GM04503 (cell line): ENCODE measurements around the gene ZMYM3.

ENCODE experiments used
- DNase-seq: peaks from one replicate; pipeline ENCODE4 v3.0.0-alpha.2; 2012; ENCODE audit warnings: low read depth

ZMYM3 gene

DNA sequence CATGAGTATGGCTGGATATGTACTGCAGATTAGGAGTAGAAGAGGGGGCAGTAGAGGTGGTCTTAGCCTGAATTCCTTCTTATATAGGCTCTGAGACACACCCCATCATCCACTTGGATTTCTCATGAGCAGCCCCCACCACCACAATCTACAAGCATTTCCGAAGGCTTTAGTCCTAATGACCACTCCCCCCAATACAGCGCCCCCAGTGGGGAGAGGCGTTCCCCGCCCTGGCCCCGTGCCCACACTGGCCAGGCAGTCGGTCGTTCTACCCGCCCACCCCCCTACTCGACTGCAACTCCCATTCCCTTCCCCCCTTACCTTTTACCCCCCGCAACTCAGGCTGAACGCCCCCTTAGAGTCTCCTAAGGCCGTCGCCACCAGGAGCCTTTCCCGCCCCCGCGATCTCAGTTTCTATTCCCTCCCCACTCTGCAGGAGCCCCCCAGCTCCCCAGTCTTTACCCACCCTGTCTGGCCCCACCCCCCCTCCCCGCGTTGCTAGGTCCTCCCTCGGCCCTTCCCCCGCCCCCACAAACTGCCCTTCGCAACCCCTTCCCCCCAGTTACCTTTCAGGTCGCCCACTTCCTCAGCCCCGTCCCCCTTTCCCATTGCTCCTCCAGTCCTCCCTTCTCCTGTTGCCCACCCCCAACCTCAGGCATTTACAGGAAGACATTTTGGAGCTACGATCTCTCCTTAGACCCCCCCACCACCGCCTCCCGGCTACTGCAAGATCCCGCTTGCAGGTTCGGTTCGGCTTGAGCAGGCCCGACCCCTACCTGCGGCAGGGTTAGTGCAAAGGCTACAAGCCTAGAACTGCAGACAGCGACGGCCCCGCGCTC is 468 bp downstream of the ZMYM3 start:
- DNase-seq, result no peak

DNA sequence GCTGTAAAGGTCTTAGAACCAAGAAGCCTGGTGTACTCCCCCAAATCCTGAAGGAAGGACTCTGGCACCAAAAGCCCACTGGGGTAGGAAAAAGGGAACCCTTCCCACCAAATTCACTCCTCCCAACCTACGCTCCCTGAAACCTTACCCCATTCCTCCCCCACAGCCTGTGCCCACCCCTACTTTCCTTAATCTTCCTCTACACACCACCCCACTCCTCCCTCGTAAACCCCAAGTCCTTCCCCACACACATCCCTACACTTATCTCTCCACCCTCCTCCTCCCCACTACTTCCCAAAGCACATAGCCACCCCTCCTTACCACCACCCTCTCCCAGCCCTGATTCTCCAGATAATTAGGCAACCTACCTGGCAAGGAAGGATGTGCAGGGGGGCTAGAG is 1.7 kb downstream of the ZMYM3 start:
- DNase-seq, result no peak

DNA sequence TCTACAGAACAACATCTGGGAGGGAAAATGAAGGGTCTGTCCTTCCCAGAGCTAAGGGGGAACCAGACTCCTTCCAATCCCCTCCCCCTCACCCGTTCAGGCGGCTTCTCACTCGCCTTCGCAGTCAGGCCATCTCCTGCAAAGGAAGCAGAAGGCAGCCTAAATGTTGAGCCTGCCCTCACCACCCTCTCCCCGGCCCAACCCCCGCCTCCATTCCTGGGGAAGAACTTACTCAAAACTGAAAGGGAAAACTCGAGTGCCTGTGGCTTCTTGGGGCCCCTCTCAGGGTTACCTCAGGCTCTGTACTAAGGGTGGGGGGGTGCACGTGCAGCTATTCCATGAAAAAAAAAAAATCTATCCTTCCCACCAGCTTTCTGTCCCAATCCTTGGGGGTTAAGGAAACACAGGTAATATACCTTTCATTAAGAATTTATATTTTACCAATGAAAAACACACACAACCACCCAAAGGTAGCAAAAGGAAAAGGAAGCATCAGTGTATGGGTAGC is 2.4 kb downstream of the ZMYM3 start:
- no peak for DNase-seq

DNA sequence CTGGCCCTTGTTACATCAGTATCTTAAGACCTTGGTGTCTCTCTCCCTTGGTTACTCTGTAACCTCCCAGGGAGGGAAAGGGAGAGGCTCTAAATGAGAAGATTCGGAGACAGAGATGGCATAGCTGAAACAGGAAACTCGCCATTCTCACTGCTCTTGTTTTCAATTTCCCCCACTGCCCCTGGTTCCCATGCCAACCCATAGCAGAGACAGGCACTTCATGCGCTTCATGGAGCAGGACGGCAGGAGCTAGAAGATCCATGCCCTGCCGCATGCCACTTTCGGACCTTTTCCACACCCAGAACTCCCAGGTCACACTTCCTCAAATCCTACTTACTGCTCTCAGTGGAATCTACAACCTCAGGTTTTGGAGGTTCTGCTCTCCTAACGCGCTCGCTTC is 3.1 kb downstream of the ZMYM3 start:
- DNase-seq, result no peak

DNA sequence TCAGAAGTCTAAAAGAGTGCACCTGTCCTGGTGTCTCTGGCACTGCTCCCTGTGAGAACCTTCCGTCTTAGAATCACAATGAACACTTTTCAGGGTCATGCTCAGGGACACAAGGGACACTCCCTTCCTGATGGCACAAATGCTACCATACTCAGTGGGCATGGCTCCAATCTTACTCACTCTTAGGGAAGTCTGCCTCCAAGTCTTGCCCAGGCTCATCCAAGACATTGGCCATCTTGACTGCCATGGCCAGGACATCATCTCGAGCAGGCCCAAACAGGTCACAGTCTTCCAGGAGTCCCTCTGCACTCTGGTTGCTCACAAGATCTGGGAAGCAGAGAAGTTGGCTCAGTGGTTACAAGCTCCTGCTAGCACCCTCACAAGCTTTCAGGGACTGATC is 8.8 kb downstream of the ZMYM3 start:
- no peak for DNase-seq

DNA sequence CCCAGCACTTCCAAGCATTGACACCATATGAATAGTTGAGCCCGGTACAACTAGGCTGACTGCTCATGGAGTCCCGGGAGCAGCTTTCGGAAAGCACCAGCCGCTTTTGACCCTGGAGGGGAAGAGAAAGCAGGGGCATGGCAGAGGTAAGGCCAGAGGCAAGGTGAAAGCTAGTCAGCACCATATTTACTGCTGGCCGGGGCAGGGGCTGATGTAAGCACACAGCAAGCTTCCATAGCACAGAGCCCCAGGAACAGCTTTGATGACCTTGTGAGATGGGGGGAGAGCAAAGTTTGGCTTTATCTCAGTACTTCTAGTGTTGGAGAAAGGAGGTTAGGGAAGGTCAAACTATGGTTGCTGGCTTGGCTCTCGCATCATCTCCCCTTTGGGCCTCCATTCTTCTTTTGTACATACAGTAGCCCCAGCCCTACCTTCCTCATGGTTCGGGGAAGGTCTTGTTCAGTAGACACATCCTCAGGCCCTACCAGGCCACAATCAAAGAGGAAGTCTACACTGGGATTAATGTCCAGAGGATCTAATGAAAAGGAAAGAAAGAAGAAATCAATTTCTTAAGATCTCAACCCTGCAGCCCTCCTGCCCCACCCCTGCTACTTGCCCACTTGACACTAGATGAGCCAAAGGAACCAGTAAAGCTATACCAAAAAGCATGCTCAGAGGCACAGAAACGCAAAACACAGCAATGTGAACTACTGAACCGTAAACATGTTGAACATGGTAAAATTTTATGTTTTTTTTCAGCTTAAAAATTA is 9.4 kb downstream of the ZMYM3 start:
- no peak for DNase-seq

DNA sequence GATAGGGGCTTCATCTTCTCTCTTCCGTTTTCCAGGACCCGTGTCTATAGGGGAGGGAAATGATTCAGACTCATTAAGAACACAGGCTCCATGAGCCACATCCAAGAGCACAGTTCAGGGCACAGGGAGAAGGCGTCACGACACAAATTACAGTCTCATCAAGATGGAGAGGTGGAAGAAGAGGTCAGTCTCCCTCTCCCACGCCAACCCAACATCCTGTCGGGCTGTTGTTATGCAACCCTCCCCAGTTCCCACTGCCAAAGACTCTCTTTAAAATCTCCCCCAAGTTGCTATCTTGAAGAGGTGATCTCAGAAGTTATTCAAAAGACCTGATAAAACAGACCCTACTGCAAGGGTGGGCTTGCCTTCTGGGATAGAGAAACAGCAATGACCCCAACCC is 12.6 kb downstream of the ZMYM3 start:
- no peak for DNase-seq

DNA sequence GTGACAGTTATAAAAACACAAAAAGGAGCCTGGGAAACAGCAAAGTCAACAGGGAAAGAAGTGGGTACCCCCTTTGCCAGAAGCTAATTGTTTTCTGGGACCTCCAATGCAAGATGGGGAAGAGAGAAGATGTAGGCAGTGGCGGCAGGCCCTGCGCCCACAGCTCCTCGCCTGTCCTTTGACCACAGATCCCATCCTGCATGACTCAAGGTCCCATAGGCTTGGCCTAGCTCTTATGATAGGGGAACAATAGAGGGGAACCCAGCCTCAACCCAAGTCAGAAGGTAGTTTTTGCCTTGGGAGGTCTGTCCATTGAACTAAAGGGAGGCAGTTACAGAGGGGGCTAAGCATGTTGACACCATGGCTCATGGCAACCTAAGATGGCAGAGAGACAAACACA is 14.2 kb downstream of the ZMYM3 start:
- no peak for DNase-seq

DNA sequence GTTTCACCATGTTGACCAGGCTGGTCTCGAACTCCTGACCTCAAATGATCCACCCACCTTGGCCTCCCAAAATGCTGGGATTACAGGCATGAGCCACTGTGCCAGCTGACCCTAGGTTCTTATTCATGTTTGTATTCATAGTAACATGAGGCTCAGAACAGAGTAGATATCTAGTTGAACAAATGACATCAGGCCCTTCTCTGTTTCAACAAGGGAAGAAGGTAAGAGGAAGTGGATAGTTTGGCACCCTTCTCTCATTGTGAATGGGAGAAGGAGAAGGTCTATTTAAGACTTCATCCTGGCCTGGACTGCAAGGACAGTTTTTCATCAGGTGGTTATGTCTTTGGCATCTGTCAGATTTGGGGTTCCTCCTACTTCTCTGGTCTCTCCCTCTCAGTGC is 17.1 kb downstream of the ZMYM3 start:
- no peak for DNase-seq

DNA sequence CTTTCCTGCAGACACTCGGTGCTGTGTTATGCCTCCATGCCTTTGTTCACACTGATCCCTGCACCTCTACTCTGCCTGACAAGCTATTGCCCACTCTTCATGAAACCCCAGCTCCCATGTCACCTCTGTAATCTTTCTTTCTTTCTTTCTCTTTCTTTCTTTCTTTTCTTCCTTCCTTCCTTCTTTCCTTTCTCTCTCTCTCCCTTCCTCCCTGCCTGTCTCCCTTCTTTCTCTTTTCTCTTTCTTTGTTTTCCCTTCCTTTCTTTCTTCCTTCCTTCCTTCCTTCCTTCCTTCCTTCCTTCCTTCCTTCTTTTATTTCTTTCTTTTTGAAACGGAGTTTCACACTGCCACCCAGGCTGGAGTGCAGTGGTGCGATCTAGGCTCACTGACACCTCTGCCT is 18.5 kb downstream of the ZMYM3 start:
- no peak for DNase-seq

DNA sequence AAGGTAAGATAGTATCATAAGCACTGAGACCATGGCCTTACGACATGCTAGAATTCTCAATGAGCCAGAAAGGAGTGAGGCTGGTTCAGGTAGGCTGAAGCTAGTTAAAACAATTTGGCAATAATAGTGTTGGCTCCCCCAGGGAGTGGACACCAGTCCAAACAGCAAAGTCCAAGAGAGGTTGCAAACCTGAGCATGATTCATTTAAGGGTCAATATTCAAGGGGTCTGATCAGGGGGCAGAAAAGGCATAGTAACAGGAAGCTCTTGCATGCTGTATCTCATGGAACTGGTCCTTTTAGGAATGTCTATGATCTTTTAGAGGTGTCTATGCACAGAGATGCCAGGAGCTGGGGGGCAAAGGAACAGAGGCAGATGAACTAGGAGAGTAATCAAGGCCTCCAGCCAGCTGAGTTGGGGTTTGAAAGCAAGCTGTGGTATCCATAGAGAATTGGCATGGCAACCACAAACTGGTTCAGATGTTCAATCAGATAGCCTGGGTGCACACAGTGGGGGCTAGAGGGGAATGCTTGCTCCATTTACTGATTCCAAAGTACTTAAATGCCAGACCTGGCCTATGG is 25.8 kb downstream of the ZMYM3 start:
- no peak for DNase-seq

DNA sequence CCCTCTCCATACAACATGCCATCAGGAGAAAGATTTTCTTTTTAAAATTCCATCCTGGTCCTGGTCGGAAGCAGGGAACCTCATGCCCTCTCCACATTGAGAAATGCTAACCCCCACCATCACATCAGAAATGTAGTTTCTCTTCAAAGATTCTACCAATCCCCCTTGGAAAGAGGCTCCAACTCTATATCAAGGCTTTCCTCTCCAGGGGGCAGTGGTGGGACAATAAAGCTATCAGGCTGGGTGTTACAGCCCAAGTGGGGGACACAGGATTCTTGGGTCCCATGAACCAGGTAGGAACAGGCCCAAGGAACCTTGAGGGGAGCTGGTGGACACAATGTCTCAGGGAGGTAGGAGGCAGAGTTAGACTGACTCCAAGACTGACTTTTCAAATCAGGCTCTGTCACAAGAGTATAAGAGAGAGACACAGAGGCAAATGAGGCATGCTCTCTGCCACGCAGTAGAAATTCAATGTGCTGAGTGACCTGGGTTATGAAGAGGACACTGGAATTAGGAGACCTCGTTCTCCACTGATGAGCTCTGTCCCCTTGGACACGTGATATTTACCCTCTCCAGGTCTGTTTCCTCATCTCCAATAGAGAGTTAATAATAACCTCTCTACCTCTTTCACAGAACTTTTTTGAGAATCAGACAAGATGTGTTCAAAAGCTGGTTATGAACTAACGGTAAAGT is 26.4 kb downstream of the ZMYM3 start:
- DNase-seq, result no peak

DNA sequence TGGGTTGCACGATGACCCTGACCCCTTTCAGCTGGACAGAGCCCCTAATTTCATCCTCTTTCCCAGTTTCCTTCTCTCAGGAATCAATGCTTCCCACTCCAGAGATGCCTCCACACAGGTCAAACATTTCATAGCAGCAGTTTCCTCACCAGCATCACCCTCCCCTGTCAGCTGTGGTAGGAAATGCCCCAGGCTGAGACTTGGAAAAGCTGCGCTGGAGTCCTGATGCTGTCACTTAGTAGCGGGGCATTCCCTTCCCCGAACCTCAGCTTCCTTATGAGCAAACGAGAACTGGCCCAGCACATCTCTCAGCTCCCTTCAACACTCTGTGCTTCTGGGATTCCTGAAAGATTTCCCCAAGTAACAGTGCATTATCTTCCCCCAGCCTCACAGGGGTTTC is 28.3 kb downstream of the ZMYM3 start:
- no peak for DNase-seq

DNA sequence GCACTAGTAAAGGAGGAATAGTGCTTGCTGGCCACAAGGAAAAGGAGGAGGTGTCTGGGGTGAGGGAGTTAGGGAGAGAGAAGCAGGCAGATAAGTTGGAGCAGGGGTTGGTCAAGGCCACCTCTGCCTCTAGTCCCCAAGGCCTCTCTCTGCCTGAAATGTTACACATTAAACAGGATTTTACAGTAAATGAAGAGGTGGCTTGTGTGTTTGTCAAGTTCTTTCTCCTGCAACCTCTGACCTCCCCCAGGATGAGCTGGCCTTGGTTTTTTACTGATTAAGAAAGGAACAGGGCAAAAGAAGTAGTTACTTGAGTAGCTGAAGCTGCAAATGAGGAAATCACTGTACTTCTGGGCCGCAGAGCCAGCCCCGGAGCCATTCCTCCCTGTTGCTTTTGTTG is 28.9 kb downstream of the ZMYM3 start:
- DNase-seq, result no peak

DNA sequence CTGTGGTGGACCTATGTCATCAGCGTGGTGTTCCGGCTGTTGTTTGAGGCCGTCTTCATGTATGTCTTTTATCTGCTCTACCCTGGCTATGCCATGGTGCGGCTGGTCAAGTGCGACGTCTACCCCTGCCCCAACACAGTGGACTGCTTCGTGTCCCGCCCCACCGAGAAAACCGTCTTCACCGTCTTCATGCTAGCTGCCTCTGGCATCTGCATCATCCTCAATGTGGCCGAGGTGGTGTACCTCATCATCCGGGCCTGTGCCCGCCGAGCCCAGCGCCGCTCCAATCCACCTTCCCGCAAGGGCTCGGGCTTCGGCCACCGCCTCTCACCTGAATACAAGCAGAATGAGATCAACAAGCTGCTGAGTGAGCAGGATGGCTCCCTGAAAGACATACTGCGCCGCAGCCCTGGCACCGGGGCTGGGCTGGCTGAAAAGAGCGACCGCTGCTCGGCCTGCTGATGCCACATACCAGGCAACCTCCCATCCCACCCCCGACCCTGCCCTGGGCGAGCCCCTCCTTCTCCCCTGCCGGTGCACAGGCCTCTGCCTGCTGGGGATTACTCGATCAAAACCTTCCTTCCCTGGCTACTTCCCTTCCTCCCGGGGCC is 29.7 kb downstream of the ZMYM3 start:
- DNase-seq, result no peak

DNA sequence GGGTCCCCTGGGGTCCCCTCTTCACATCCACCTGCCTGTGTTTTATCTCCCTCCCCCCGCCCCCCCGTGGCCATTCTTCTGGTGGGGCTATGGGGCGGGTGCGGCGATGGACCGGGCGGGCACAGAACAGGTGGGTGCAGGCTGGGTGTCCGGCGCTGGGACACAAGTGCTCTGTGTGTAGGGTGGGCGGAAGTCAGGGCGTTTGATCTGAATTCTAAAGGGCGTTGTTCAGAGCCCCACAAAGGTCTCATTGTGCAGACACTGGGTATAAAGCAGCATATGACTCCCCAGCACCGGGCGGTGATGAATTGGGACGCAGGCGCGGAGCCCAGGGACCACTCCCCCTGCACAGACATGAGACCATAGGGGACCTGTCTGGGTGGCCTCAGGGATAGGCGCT is 31.0 kb downstream of the ZMYM3 start, which contains the start of gene GJB1:
Gene GJB1, plus strand, starts transcription at position 296 of the 400 bp plus-strand sequence. CDS start 484 bp downstream, outside the sequence.
- no peak for DNase-seq

DNA sequence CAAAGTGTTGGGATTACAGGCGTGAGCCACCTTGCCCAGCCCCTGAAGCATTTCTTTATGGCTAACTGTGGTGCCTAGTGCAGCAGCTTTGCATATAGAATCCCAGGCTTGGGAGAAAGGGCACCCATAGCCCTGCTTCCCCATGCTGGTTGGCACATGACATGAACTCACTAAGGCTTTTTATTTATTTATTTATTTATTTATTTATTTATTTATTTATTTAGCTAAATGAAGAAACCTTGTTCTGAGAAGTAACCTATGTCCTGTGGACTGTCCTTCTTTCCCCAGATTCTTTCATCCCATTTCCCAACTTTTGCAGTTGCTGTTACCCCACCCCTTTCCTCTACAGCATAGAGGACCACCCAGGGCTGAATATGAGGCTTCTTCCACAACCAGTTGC is 32.8 kb downstream of the ZMYM3 start:
- no peak for DNase-seq

DNA sequence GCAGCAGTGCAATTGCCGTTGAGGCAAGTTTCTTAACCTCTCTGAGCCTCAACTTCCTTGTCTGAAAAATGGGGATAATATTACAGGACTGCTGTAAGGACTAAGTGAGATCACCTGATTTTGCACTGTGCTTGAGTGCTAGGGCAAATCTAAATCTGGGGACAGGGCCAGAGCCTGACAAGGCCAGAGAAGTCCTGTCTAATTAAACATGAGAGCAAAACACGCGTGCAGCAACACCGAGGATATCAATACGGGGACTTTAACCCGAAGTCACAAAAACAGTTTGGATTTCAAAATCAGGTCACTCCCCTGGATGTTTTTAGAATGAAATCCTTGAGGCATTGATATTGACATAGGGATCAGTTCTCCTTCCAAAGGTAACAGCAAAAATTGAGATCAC is 36.6 kb downstream of the ZMYM3 start:
- no peak for DNase-seq

DNA sequence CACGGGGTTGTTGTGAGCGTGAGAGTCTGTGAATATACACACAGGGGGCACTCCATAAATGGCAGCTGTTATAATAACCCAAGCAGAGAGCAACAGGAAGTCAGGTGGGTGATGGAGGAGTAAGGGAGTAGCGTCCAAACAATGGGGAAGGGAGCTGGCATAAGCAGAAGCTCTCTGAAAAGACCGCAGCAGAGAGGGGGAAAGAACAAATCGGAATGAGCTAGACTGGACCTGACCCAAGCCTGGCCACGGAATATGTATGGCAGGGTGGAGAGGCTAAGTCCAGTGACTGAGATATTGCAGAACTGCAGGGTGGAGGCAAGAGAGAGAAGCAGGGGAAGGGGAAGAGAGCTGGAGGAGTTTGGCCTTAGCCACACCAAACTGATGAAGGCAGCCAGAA is 37.5 kb downstream of the ZMYM3 start:
- no peak for DNase-seq

DNA sequence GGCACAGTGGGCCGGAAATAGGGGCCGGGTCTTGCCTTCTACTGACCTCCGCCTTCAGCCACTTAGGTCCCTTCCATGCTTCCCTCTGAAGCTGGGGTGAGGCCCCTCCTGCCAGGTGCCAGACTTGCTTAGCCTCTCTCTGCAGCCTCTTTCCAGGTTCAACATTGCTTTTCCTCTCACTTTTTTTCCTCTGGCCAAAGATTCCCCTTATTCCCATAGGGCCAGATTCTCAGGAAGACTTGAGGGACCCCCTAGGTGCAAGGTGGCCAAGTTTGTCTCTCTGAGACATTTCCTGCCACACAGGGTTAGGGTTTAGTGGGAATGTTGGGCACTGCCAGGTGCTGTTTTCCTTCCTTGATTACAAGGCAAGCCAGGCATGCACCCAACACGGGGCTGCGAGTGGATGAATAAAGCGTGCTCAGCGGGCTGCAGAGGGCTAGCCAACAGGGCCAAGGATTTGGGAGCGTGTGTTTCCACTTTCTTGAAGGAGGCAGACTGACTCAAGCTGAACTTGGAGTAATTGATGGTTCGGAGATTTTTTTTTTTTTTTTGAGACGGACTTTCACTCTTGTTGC is 38.5 kb downstream of the ZMYM3 start:
- no peak for DNase-seq

DNA sequence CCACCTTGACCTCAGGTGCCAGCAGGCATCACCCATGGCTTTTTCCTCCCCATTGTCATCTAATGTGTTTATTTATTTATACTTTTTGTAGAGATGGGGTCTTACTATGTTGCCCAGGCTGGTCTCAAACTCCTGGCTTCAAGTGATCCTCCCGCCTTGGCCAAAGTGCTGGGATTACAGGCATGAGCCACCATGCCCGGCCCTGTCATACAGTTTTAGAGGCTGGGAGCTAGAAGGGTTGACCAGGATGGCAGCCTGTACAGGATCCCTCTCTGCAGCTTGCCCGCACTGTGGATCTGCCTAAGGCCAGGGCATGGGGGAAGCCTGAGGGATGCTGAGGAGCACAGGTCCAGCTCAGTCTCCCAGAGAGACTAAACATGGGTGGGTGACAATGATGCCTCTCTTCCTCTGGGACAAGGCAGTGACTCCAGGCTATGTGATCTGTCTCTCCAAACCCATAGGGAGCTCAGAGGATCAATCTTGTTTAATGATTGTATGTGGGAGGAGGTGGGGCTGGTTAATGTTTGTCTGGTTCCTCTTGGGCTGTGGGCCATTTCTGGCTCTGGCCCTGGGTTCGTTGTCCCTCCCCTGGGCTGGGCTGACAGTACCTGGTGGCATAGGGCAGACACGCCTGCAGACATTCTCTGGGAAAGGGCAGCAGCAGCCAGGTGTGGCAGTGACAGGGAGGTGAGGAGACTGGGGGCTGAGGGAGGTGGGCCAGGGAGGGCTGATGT is 39.2 kb downstream of the ZMYM3 start:
- no peak for DNase-seq
